Measurements from ENCODE around the gene ARL15.

Gene ARL15

DNA sequence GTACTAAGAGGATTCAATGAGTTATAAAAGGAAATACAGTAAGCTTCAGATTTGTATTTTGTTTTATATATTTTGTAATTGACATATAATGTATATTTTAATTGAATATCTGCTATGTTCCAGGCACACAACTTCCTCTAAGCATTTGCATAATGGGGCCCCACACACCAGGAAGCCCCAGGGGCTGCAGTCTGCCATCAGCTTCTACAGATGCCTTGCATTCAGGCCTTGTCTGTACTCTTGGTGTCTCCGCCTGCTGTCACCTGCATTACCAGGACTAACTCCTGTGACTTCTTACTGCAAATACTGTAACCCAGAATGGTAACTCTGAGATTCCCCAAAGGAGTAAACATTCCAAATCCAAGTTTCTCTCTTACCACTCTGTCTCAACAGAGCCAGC is 20.6 kb downstream of the ARL15 start:
- no peaks in the 10 kb centered on the region for H3K9me3 ChIP-seq (ENCODE audit: insufficient read depth, low read length)
- no peaks in the 10 kb centered on the region for H4K20me1 ChIP-seq (ENCODE audit: insufficient read depth, low read length)
- H3K27ac ChIP-seq (ENCODE audit: low read length) = no peak overlapping the region
- H3K4me3 ChIP-seq (ENCODE audit: low read length) = no peak overlapping the region
- no peaks in the 10 kb centered on the region for H3K4me1 ChIP-seq (ENCODE audit: low read length)
- no peak overlapping the region for H2AFZ ChIP-seq (ENCODE audit: low read depth, low read length)
- TF ChIP-seq, protein P1, sequence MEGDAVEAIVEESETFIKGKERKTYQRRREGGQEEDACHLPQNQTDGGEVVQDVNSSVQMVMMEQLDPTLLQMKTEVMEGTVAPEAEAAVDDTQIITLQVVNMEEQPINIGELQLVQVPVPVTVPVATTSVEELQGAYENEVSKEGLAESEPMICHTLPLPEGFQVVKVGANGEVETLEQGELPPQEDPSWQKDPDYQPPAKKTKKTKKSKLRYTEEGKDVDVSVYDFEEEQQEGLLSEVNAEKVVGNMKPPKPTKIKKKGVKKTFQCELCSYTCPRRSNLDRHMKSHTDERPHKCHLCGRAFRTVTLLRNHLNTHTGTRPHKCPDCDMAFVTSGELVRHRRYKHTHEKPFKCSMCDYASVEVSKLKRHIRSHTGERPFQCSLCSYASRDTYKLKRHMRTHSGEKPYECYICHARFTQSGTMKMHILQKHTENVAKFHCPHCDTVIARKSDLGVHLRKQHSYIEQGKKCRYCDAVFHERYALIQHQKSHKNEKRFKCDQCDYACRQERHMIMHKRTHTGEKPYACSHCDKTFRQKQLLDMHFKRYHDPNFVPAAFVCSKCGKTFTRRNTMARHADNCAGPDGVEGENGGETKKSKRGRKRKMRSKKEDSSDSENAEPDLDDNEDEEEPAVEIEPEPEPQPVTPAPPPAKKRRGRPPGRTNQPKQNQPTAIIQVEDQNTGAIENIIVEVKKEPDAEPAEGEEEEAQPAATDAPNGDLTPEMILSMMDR (IDR thresholded peaks at IDR 0.05; ENCODE audit: low read depth, low read length) = no peak
- no peak for TF ChIP-seq EZH2phosphoT487 (IDR thresholded peaks at IDR 0.05; ENCODE audit: low read depth)
- no peaks in the 10 kb centered on the region for H3K36me3 ChIP-seq (replicated peaks; ENCODE audit: low read depth, low read length)
- H3K27me3 ChIP-seq (ENCODE audit: low read depth, low read length) = no peaks in the 10 kb centered on the region
- H3K9ac ChIP-seq (ENCODE audit: low read length) = no peak overlapping the region
- no peak overlapping the region for H3K4me2 ChIP-seq (ENCODE audit: low read length)
- H3K79me2 ChIP-seq (ENCODE audit: low read length) = no peaks in the 10 kb centered on the region

DNA sequence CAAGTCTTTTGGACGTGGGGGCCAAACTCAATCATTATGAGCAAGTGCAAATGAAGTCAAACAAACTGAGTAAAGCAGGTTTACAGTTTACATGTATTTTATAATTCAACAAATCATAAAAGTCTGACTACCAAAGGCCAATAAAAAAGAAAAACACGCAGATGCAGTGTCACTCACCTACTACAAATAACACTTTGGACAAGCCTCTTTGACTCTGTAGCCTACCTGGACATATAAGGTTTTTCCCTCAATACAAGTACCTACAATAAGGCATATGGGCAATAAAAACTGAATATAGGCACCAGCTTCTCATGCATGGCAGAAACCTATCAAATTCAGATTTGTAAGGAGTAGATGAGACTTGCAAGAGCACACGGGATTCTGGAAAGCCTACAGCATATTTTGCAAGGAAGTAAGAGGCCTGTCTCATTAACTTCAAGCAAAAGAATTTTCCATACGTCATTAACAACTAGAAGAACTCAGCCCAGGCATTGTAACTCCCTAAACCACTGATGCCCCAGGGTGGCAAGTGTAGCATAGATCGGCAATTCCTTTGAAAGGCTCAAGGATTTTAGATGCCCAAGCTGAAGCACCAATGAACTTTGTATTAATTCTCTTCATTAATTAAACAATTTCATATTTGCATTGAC is 21.7 kb downstream of the ARL15 start:
- Histone ChIP-seq H2AFZ (ENCODE audit: low read depth, low read length) (no peak overlapping the region), H3K9ac (ENCODE audit: low read length) (no peak overlapping the region), H4K20me1 (ENCODE audit: insufficient read depth, low read length) (no peaks in the 10 kb centered on the region), H3K79me2 (ENCODE audit: low read length) (no peaks in the 10 kb centered on the region), H3K4me2 (ENCODE audit: low read length) (no peak overlapping the region), H3K27ac (ENCODE audit: low read length) (no peak overlapping the region), H3K36me3 (replicated peaks; ENCODE audit: low read depth, low read length) (no peaks in the 10 kb centered on the region), H3K4me3 (ENCODE audit: low read length) (no peak overlapping the region), H3K9me3 (ENCODE audit: insufficient read depth, low read length) (no peaks in the 10 kb centered on the region), H3K27me3 (ENCODE audit: low read depth, low read length) (no peaks in the 10 kb centered on the region), H3K4me1 (ENCODE audit: low read length) (no peaks in the 10 kb centered on the region)
- TF ChIP-seq, protein P1 (IDR thresholded peaks at IDR 0.05; ENCODE audit: low read depth, low read length) = no peak
- no peak for TF ChIP-seq EZH2phosphoT487 (IDR thresholded peaks at IDR 0.05; ENCODE audit: low read depth)

DNA sequence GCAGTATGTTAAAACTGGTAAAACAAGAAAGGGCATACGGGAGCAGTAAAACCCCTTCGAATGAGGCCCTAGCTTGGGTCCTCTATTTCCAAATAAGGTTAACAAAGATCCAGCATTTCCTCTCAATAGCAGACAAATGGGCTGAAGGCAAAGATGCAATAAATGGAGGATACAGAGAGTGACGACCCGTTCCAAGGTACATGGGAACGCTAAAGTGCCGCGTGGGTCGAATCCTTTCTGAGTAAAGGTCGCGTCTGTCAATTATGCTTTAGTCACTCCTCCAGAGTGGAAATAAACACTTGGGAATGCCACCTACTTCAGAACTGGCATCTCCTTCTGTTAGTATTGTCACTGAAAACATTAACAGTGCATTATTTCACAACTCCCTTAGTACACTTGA is 24.7 kb downstream of the ARL15 start:
- Histone ChIP-seq H3K27ac (ENCODE audit: low read length) (no peak overlapping the region), H3K4me2 (ENCODE audit: low read length) (no peak overlapping the region), H3K36me3 (replicated peaks; ENCODE audit: low read depth, low read length) (no peaks in the 10 kb centered on the region), H3K9me3 (ENCODE audit: insufficient read depth, low read length) (no peaks in the 10 kb centered on the region), H3K4me1 (ENCODE audit: low read length) (no peaks in the 10 kb centered on the region), H3K79me2 (ENCODE audit: low read length) (no peaks in the 10 kb centered on the region), H2AFZ (ENCODE audit: low read depth, low read length) (no peak overlapping the region), H3K9ac (ENCODE audit: low read length) (no peak overlapping the region), H4K20me1 (ENCODE audit: insufficient read depth, low read length) (no peaks in the 10 kb centered on the region), H3K4me3 (ENCODE audit: low read length) (no peak overlapping the region), H3K27me3 (ENCODE audit: low read depth, low read length) (no peaks in the 10 kb centered on the region)
- no peak for TF ChIP-seq EZH2phosphoT487 (IDR thresholded peaks at IDR 0.05; ENCODE audit: low read depth)
- TF ChIP-seq, protein P1 (IDR thresholded peaks at IDR 0.05; ENCODE audit: low read depth, low read length) = no peak

DNA sequence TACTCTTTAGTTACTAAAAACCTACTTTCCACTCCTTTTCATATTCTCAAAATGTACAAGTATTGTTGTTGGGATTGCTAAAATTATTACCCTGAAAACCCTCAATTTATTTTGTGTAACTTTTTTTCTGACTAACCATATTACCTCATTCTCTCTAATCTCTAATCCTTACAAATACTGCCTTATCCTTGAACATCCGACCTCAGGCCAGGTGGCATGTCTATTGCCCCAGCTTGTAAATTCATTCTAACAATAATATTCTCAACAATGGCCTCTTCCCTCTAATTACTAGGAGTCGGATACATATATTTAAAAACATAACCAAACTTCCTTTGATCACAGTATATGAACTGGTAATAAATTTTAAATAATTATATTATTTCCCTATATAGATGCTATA is 25.8 kb downstream of the ARL15 start:
- Histone ChIP-seq H3K9ac (ENCODE audit: low read length) (no peak overlapping the region), H3K27me3 (ENCODE audit: low read depth, low read length) (no peaks in the 10 kb centered on the region), H4K20me1 (ENCODE audit: insufficient read depth, low read length) (no peaks in the 10 kb centered on the region), H3K79me2 (ENCODE audit: low read length) (no peaks in the 10 kb centered on the region), H3K4me1 (ENCODE audit: low read length) (no peaks in the 10 kb centered on the region), H3K27ac (ENCODE audit: low read length) (no peak overlapping the region), H2AFZ (ENCODE audit: low read depth, low read length) (no peak overlapping the region), H3K4me2 (ENCODE audit: low read length) (no peak overlapping the region), H3K36me3 (replicated peaks; ENCODE audit: low read depth, low read length) (no peaks in the 10 kb centered on the region), H3K4me3 (ENCODE audit: low read length) (no peak overlapping the region), H3K9me3 (ENCODE audit: insufficient read depth, low read length) (no peaks in the 10 kb centered on the region)
- TF ChIP-seq EZH2phosphoT487 (IDR thresholded peaks at IDR 0.05; ENCODE audit: low read depth) = no peak
- TF ChIP-seq, protein P1 (IDR thresholded peaks at IDR 0.05; ENCODE audit: low read depth, low read length) = no peak

Measured in OCI-LY3 (cell line).